Stromal cell of bone marrow (primary cell): ENCODE measurements around the gene STX1A.
A peak's percentile ranks its signal among the peaks of the same experiment; 100 is the strongest.

Experiments
- DNase-seq: peaks from one replicate; pipeline ENCODE4 v3.0.0-alpha.2; 2012; ENCODE audit warnings: low read depth

The STX1A gene

GRCh38 chr7:73706126-73707044 is 13.1 kb downstream of the STX1A start:
- DNase-seq, result no peak

- no peak for DNase-seq
These were observed 13.9 kb downstream of the STX1A start for GRCh38 chr7:73705551-73705920.

DNA sequence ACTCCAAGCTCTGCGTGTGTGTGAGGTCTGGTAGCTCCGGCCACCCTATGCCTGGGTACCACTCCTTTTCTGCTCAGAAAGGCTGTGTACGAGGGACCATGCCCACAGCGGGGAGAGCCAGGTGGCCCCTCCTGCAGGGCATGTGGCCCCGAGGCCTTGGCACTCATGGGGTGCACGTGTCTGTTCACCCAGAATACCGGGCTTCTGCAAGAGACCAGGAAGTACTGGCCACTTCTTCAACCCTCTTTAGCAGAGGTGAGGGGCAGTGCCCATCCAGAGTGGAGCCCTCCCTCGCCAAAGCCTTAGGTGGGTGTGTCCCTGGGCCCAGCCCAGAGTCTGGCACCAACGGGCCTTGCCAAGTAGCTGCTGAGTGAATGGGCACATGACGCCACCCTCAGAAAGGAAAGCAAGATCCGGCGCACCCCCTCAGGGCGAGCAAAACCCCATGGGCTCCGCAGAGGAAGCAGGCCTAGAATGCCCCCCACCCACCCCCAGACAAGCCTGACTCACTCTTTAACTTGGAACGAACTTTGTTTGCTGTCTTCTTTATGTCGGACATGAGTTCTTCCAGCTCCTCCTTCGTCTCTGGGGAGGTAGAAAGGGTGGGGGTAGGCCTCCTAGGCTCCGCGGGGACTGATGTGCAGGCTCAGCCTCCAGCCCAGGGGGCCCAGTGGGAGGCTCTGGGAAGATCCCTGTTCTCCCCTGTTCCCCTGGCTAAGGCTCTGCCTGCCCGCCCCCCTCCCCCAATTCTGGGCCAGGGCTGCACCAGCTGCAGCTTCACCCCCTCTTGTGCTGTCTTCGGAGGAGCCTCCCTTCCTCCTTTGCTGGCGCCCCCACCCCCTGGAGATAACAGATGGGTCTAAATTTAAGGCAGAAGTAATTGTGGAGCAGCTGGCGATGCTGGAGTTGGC is 14.6 kb downstream of the STX1A start:
- DNase-seq, result no peak

GRCh38 chr7:73703757-73704639 is 15.5 kb downstream of the STX1A start:
- DNase-seq, result no peak

DNA sequence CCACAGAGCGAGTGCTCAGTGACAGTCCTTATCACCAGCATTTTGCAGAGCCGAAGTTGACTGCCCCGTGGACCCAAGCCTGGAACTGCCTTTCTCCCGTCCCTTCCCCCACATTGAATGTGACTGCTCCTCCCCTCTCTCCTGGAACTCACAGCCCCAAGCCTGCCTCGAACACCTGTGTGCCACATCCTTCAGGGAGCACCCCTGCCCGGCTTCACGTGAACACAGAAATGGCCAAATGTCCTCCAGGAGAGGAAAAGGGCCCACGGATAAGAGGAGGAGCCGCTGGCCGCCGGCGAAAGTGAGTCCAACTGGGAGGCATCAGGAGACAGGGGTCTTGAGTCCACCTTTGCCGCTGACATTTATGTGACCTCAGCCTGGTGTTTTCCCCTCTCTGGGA is 16.2 kb downstream of the STX1A start:
- no peak for DNase-seq

- DNase-seq, result no peak
These were observed 16.8 kb downstream of the STX1A start for GRCh38 chr7:73702665-73703064.

- no peak for DNase-seq
These were observed 17.2 kb downstream of the STX1A start for GRCh38 chr7:73702226-73702625.

DNA sequence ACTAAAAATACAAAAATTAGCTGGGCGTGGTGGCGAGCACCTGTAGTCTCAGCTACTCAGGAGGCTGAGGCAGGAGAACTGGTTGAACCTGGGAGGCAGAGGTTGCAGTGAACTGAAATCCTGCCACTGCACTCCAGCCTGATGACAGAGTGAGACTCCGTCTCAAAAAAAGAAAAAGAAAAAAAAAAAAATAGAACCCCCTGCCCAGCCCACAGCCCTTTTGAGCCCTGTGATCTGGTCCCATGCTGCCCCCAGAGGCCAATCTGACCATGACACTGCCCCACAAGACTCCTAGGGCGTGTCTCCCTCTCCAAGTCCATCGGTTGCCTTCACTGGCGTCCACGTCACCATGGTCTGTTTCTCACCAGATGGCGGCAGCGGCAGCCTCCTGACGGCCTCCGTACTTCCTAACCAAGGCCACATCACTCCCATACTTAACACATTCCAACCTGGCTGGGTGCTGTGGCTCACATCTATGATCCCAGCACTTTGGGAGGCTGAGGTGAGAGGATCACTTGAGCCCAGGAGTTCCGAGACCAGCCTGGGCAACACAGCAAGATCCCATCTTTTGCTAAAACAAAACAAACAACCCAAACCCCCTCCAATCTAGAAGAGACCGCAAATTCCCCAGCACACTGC is 18.0 kb downstream of the STX1A start:
- DNase-seq, result no peak

- no peak for DNase-seq
These were observed 18.8 kb downstream of the STX1A start for GRCh38 chr7:73700581-73701134.

- DNase-seq, result no peak
These were observed 19.4 kb downstream of the STX1A start for GRCh38 chr7:73700069-73700423.

DNA sequence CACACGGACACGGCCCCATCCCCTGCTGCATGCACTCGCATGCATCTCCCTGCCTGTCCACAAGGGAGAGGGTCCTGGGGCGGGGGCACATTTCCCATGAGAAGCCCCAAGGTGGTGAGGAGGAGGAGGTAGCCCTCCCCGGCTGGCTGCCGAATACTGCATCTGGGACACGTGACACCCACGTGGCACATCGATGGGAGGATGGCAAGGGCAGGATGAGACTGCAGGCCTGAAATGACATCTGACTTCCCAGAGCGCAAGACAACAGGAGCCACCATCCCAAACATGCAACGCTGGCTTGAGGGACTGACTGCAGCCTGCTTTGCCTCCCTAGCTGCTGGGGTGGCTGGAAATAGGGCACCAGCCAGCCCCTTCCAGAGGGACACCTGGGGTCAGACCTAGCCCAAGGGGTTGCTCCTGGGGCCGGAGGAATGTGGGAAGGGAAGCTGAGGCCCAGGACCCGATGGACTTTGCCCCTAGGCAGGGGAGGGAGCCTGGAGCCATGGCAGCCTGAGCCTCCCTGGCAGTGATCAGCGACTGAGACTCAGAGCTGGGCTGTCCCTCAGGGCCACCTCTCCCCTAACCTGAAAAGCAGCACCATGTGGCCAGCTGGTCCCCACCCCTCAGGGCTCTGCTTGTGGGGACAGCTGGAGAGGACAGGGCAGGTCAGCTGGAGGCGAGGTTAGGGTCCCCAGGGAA is 19.9 kb downstream of the STX1A start:
- no peak for DNase-seq

GRCh38 chr7:73698410-73698809 is 21.1 kb downstream of the STX1A start:
- no peak for DNase-seq

- DNase-seq, result no peak
These were observed 23.1 kb downstream of the STX1A start for GRCh38 chr7:73696372-73696771.

DNA sequence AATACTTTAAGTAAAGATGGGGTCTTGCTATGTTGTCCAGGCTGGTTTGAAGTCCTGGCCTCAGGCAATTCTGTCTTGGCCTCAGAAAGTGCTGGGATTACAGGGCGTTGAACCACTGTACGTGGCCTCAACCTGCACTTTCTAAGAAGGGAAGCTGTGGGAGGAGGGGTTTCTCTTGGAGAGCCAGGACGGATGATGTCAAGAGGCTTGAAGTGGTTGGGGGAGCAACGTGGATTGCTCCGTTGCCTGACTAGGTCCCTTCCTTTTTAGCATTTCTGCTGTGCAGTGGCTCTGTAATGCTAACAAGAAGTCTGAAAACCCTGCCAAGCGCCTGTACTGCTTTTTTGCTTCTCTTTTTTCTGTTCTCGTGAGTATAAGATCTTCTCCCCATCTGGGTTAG is 28.8 kb downstream of the STX1A start:
- DNase-seq, result no peak

- no peak for DNase-seq
These were observed 31.2 kb downstream of the STX1A start for GRCh38 chr7:73688288-73688687.

- no peak for DNase-seq
These were observed 34.2 kb downstream of the STX1A start for GRCh38 chr7:73685311-73685710.

DNA sequence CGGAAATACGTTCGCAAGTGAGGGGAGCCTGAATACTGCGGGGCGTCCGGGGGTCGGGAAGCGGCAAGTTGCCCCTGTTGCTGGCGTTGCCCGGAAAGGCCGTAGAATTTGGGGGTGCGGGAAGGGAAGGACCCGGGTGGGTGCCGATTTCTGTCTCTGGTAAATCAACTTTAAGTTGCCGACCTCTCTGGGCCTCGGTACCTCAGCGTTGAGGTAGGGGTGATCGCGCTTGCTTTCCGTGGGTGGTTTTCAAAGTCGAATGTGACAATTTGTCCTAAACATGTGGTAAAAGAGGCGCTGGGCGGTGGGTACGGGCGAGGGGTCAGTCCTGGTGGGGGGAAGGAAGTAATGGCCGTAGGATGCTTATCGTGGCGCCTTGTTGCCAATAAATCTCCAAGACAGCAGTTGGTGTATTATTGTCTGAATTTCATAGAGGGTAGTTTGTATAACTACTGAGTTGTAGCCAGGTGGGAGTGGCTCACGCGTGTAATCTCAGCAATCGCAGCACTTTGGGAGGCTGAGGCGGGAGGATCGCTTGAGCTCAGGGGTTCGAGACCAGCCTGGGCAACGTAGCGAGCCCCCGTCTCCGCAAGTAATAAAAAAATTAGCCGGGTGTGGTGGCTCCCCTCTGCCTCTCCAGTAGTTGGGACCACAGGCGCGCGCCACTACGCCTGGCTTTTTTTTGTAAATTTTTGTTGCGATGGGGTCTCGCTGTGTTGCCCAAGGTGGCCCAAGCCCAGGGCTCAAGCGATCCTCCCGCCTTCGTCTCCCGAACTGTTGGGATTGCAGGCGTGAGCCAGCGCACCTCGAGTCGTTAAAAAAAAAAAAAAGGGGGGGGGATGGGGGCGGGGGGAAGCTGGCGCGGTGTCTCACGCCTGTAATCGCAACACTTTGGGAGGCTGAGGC is 35.4 kb downstream of the STX1A start:
- no peak for DNase-seq

- peak; percentile 91 for DNase-seq
These were observed 36.2 kb downstream of the STX1A start, which contains the start of the genes BUD23 and DNAJC30 for GRCh38 chr7:73683056-73683787. Gene BUD23 (plus strand): TSS chr7:73683597. CDS start chr7:73683626, 29 bp downstream. Gene DNAJC30 (minus strand): TSS chr7:73683453. CDS start chr7:73683423, 30 bp downstream.

DNA sequence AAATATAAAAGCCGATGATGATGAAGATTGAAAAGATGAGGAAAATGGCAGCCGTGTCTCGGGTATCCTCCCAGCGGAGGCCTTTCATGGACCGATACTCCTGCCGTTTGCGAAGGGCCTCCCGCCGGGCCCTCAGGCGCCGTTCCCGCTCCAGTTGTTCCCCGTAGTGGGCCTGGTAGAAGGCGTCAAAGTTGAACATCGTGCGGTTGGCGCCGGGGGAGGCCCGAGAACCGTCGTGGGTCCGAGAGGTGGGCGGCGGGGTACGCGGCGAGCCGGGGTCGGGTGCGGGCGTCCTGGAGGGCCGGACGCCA is 36.8 kb downstream of the STX1A start:
- DNase-seq, result no peak
